Measurements from ENCODE around the gene HOOK2. TPM values are rescaled to one million over a fixed set of nuclear protein-coding genes. Genes with fewer than 3 reads are reported as not detected.

The HOOK2 gene
- total and polyA plus RNA-seq, 2 of the 13 experiments (the other 11 are each of a cell fraction or from before 2014, with no cell fraction given), result 9.2 to 12.9 TPM

DNA sequence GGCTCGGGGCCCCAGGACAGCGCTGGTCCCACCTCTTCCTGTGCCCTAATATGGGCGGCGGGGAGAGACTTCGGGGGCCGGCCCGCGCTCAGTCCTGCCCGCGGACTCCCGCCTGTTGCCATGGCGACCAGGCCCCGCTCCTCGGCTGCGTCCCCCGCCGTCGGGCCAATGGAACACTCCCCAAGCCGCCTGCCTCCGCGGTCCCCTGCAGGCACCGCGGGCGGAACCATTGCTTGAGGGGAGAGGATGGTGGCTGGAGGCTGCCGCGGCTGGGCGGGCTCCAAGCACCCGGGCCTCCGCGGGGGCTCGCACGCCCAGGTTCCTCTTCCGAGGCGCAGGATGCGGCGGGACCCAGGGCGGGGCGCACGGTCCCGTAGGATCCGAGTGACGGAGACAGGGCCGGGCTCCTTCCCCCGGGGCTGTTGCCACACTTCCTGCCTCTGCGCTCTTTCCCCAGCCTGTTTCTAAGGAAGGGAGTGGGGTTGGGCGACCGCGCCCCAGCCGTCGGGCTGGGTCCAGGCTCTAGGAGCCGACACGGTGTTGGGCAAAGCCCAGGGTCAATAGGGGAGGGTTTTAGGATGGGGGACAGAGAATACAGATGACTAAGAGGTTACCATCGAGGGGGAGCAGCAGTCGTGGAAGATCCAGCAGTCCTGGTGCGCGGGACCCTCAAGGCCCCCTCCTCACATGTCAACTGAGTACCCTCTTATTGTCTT lies 14.7 kb upstream of the HOOK2 start (continued):
- TF ChIP-seq, protein P1, sequence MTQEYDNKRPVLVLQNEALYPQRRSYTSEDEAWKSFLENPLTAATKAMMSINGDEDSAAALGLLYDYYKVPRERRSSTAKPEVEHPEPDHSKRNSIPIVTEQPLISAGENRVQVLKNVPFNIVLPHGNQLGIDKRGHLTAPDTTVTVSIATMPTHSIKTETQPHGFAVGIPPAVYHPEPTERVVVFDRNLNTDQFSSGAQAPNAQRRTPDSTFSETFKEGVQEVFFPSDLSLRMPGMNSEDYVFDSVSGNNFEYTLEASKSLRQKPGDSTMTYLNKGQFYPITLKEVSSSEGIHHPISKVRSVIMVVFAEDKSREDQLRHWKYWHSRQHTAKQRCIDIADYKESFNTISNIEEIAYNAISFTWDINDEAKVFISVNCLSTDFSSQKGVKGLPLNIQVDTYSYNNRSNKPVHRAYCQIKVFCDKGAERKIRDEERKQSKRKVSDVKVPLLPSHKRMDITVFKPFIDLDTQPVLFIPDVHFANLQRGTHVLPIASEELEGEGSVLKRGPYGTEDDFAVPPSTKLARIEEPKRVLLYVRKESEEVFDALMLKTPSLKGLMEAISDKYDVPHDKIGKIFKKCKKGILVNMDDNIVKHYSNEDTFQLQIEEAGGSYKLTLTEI (CRISPR knock-in tag; conservative IDR thresholded peaks at IDR 0.05), result no peak
- TF ChIP-seq, protein P2, sequence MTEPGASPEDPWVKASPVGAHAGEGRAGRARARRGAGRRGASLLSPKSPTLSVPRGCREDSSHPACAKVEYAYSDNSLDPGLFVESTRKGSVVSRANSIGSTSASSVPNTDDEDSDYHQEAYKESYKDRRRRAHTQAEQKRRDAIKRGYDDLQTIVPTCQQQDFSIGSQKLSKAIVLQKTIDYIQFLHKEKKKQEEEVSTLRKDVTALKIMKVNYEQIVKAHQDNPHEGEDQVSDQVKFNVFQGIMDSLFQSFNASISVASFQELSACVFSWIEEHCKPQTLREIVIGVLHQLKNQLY (CRISPR knock-in tag; IDR thresholded peaks at IDR 0.05), result no peak
- TF ChIP-seq KMT2A (CRISPR knock-in tag; IDR thresholded peaks at IDR 0.05) (no peak), ZBTB8A (CRISPR knock-in tag; IDR thresholded peaks at IDR 0.05; ENCODE audit: borderline replicate concordance, low read depth) (peak; percentile 100), TBX2 (CRISPR knock-in tag; IDR thresholded peaks at IDR 0.05; ENCODE audit: borderline replicate concordance) (peak; percentile 52; the same call in 1 of the 2 replicates), KLF6 (CRISPR knock-in tag; IDR thresholded peaks at IDR 0.05) (peak; percentile 59), TP53 (CRISPR knock-in tag; conservative IDR thresholded peaks at IDR 0.05) (no peak), LCORL (IDR thresholded peaks at IDR 0.05) (no peak), LCORL (CRISPR knock-in tag; IDR thresholded peaks at IDR 0.05) (peak; percentile 64; the same call in 1 of the 2 replicates), ZNF724P (CRISPR knock-in tag; IDR thresholded peaks at IDR 0.05; ENCODE audit: borderline replicate concordance) (0 out of 2 replicates have a peak, but pooled peaks have one; percentile 46), ELF3 (CRISPR knock-in tag; IDR thresholded peaks at IDR 0.05) (no peak; the same call in 1 of the 2 replicates), BRCA1 (CRISPR knock-in tag; IDR thresholded peaks at IDR 0.05) (no peak), ZSCAN29 (CRISPR knock-in tag; conservative IDR thresholded peaks at IDR 0.05) (no peak)
- TF ChIP-seq, protein P3, sequence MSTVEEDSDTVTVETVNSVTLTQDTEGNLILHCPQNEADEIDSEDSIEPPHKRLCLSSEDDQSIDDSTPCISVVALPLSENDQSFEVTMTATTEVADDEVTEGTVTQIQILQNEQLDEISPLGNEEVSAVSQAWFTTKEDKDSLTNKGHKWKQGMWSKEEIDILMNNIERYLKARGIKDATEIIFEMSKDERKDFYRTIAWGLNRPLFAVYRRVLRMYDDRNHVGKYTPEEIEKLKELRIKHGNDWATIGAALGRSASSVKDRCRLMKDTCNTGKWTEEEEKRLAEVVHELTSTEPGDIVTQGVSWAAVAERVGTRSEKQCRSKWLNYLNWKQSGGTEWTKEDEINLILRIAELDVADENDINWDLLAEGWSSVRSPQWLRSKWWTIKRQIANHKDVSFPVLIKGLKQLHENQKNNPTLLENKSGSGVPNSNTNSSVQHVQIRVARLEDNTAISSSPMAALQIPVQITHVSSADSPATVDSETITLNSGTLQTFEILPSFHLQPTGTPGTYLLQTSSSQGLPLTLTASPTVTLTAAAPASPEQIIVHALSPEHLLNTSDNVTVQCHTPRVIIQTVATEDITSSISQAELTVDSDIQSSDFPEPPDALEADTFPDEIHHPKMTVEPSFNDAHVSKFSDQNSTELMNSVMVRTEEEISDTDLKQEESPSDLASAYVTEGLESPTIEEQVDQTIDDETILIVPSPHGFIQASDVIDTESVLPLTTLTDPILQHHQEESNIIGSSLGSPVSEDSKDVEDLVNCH (CRISPR knock-in tag; IDR thresholded peaks at IDR 0.05), result no peak
- TF ChIP-seq, protein P4, sequence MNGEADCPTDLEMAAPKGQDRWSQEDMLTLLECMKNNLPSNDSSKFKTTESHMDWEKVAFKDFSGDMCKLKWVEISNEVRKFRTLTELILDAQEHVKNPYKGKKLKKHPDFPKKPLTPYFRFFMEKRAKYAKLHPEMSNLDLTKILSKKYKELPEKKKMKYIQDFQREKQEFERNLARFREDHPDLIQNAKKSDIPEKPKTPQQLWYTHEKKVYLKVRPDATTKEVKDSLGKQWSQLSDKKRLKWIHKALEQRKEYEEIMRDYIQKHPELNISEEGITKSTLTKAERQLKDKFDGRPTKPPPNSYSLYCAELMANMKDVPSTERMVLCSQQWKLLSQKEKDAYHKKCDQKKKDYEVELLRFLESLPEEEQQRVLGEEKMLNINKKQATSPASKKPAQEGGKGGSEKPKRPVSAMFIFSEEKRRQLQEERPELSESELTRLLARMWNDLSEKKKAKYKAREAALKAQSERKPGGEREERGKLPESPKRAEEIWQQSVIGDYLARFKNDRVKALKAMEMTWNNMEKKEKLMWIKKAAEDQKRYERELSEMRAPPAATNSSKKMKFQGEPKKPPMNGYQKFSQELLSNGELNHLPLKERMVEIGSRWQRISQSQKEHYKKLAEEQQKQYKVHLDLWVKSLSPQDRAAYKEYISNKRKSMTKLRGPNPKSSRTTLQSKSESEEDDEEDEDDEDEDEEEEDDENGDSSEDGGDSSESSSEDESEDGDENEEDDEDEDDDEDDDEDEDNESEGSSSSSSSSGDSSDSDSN (CRISPR knock-in tag; IDR thresholded peaks at IDR 0.05), result peak; percentile 75
- TF ChIP-seq, protein P5, sequence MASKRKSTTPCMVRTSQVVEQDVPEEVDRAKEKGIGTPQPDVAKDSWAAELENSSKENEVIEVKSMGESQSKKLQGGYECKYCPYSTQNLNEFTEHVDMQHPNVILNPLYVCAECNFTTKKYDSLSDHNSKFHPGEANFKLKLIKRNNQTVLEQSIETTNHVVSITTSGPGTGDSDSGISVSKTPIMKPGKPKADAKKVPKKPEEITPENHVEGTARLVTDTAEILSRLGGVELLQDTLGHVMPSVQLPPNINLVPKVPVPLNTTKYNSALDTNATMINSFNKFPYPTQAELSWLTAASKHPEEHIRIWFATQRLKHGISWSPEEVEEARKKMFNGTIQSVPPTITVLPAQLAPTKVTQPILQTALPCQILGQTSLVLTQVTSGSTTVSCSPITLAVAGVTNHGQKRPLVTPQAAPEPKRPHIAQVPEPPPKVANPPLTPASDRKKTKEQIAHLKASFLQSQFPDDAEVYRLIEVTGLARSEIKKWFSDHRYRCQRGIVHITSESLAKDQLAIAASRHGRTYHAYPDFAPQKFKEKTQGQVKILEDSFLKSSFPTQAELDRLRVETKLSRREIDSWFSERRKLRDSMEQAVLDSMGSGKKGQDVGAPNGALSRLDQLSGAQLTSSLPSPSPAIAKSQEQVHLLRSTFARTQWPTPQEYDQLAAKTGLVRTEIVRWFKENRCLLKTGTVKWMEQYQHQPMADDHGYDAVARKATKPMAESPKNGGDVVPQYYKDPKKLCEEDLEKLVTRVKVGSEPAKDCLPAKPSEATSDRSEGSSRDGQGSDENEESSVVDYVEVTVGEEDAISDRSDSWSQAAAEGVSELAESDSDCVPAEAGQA (IDR thresholded peaks at IDR 0.05; ENCODE audit: low read depth), result peak; percentile 47; the same call in 1 of the 2 replicates
- TF ChIP-seq, protein P5 (CRISPR knock-in tag; IDR thresholded peaks at IDR 0.05; ENCODE audit: borderline replicate concordance), result no peak

Data from HepG2 (cell line).